Measurements from ENCODE around the gene EVC2.

DNA sequence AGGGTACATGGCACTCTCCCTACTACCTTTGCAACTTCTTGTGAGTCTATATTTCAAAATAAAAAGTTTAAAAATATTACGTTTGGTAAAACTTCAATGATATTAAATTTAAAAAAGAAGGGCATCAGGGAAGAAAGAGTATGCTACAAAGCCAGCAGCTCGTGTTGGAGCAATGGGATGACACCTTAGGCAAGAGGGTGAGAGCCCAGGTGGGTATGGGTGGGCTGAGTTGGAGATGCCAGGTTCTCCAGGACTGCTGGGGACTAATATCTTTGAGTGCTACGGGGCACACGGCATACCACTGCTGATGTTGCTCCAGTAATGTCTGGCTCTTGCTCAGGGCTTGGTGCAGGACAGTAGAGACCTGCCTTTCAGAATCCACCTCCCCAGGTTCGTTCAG is 132.4 kb downstream of the EVC2 start:
- TF ChIP-seq, protein P1, sequence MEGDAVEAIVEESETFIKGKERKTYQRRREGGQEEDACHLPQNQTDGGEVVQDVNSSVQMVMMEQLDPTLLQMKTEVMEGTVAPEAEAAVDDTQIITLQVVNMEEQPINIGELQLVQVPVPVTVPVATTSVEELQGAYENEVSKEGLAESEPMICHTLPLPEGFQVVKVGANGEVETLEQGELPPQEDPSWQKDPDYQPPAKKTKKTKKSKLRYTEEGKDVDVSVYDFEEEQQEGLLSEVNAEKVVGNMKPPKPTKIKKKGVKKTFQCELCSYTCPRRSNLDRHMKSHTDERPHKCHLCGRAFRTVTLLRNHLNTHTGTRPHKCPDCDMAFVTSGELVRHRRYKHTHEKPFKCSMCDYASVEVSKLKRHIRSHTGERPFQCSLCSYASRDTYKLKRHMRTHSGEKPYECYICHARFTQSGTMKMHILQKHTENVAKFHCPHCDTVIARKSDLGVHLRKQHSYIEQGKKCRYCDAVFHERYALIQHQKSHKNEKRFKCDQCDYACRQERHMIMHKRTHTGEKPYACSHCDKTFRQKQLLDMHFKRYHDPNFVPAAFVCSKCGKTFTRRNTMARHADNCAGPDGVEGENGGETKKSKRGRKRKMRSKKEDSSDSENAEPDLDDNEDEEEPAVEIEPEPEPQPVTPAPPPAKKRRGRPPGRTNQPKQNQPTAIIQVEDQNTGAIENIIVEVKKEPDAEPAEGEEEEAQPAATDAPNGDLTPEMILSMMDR (IDR thresholded peaks at IDR 0.05) = no peak
- no peak for TF ChIP-seq POLR2A (IDR thresholded peaks at IDR 0.05)

Data from body of pancreas (tissue), 4 donors.